Measurements from ENCODE around the gene ATF5.

ATF5 gene

DNA sequence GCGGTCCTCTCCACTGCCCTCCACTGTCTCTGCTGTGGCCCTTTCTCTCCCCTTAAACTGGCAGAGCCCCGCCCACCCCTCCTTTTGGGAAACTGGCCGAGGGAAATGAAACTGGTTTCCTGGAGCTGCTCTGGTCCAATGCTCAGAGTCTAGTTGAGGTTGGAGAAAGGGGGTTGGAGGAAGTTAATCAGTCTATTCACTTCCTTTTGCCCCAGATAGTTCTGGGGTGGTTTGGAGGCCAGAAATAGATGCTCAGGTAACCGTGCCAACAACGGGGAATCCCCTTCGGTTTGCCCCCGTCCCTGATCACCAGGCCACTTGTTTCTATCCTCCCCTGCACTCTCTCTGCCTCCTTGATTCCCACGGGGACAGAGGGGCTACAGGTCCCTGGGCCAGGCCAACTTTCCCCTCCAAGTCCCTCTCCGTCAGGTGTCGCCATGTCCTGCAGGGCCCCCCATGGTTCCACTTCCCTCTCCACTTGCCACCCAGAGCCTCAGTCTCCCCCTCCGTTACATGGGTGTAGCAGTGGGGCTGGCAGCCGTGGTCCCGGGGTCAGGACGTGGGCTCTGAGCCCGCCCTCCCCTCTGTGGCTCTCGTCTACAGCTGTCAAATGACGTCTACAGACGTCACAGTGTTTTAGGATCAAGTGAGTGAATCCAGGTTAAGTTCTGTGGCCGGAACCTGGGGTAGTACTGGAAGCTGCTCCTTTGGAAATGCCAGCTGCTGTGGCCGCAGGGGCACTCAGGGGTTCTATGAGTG, 32.0 kb upstream of the ATF5 start, which contains the start of gene IL4I1:
Gene IL4I1 (minus strand): TSS at position 25 of the 759 bp plus-strand sequence. CDS start 727 bp downstream, outside the sequence.
- Histone ChIP-seq H3K27ac (no peak within 1 kb of the TSS), H3K27me3 (ENCODE audit: insufficient read depth, low read depth, severe bottlenecking) (no peaks in the 10 kb centered on the region), H3K4me3 (ENCODE audit: low read depth, low read length) (no peak within 1 kb of the TSS), H3K36me3 (no peaks in the 10 kb centered on the region), H3K9me3 (ENCODE audit: severe bottlenecking) (no peaks in the 10 kb centered on the region)
- TF ChIP-seq, protein P1, sequence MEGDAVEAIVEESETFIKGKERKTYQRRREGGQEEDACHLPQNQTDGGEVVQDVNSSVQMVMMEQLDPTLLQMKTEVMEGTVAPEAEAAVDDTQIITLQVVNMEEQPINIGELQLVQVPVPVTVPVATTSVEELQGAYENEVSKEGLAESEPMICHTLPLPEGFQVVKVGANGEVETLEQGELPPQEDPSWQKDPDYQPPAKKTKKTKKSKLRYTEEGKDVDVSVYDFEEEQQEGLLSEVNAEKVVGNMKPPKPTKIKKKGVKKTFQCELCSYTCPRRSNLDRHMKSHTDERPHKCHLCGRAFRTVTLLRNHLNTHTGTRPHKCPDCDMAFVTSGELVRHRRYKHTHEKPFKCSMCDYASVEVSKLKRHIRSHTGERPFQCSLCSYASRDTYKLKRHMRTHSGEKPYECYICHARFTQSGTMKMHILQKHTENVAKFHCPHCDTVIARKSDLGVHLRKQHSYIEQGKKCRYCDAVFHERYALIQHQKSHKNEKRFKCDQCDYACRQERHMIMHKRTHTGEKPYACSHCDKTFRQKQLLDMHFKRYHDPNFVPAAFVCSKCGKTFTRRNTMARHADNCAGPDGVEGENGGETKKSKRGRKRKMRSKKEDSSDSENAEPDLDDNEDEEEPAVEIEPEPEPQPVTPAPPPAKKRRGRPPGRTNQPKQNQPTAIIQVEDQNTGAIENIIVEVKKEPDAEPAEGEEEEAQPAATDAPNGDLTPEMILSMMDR (IDR thresholded peaks at IDR 0.05; ENCODE audit: low read depth, low read length), result no peak
- DNase-seq, result no peak

DNA sequence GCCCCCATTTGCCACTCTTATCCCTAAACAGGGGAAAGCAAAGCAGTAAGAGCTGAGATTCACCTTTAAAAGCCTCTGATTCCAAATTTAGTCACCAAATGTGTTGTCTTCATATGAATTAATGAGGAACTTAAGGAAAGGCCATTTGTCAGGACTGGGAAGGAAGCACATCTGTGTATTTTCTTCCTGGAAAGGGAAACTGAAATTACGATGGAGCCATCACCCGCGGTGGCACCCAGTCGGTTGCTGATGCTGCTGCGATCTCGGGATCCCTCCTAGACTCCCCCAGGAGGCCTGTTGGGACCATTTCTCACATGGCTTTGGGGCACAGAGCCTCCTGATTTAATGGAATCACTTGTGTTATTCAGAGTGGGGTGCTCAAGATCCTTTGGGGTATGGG, 24.9 kb upstream of the ATF5 start:
- H3K27ac ChIP-seq, result no peak overlapping the region
- no peaks in the 10 kb centered on the region for H3K27me3 ChIP-seq (ENCODE audit: insufficient read depth, low read depth, severe bottlenecking)
- TF ChIP-seq, protein P1 (IDR thresholded peaks at IDR 0.05; ENCODE audit: low read depth, low read length), result no peak
- DNase-seq, result no peak
- H3K9me3 ChIP-seq (ENCODE audit: severe bottlenecking), result no peaks in the 10 kb centered on the region
- H3K36me3 ChIP-seq, result peaks cover 30% of the 10 kb centered on the region
- no peak overlapping the region for H3K4me3 ChIP-seq (ENCODE audit: low read depth, low read length)

DNA sequence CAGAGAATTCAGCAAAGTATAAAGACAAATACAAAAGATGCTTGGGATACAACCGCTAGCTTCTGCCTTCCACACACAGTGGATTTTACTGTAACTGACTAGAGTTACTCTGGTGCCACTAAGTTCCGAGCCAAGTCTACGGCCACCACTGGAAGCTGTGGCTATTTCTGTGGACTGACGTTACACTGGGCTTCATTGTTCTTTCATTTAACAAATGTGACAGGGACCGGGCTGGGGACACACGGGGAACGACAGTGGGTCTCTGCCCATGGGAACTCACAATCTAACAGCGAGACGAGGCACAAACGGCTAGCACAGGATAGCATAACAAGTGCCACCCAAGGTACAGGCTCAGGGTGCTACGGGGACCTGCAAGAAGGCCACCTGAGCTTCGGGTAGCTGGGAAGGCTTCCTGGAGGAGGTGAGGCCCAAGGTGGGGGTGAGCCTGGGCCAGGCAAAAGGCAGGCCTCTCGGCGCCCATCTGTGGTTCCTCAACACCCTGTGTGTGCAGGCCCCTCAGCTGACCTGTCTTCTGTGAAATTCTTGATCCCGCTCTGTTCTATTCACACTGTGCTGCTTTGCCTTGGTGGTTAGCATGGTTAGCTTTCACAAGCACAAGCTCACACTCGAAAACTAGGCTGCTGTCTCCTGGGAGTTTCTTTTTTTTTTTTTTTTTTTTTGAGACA, 22.0 kb upstream of the ATF5 start:
- Histone ChIP-seq H3K27ac (no peak overlapping the region), H3K4me3 (ENCODE audit: low read depth, low read length) (no peak overlapping the region), H3K27me3 (ENCODE audit: insufficient read depth, low read depth, severe bottlenecking) (no peaks in the 10 kb centered on the region), H3K9me3 (ENCODE audit: severe bottlenecking) (no peaks in the 10 kb centered on the region), H3K36me3 (peaks cover 55% of the 10 kb centered on the region)
- no peak for DNase-seq
- TF ChIP-seq, protein P1 (IDR thresholded peaks at IDR 0.05; ENCODE audit: low read depth, low read length), result no peak

DNA sequence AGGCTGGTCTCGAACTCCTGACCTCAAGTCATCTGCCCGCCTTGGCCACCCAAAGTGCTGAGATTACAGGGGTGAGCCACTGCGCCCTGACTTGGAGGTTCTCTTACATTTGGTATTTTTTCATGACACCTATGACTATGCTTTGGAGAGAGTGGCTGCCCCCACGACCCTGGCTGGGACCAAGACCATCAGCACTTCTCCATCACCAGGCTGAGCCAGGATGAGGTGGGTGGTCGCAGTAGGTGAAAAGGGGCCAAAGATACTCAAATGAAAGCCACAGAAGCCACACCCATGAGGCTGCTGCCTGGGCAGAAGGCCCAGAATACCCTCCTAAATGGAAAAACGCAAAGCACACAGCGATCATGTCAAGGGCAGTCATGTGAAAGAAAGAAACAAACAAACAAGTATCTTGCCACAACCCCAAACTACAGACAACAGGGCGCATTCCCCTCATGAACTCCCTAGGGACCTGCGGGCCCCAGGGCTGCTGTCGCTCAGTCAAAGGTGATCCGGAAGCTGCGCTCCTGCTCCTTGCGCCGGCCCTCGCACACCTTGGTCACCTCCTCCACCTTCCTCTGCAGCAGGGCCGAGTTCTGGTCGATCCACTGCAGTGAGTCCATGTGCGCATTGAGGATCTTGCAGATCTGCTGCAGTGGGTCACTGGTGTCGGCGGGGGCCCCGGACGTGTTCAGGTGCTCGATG, 21.1 kb upstream of the ATF5 start:
- Histone ChIP-seq H3K36me3 (peaks cover 62% of the 10 kb centered on the region), H3K27ac (no peak overlapping the region), H3K9me3 (ENCODE audit: severe bottlenecking) (no peaks in the 10 kb centered on the region), H3K4me3 (ENCODE audit: low read depth, low read length) (no peak overlapping the region), H3K27me3 (ENCODE audit: insufficient read depth, low read depth, severe bottlenecking) (no peaks in the 10 kb centered on the region)
- no peak for DNase-seq
- TF ChIP-seq, protein P1 (IDR thresholded peaks at IDR 0.05; ENCODE audit: low read depth, low read length), result no peak

DNA sequence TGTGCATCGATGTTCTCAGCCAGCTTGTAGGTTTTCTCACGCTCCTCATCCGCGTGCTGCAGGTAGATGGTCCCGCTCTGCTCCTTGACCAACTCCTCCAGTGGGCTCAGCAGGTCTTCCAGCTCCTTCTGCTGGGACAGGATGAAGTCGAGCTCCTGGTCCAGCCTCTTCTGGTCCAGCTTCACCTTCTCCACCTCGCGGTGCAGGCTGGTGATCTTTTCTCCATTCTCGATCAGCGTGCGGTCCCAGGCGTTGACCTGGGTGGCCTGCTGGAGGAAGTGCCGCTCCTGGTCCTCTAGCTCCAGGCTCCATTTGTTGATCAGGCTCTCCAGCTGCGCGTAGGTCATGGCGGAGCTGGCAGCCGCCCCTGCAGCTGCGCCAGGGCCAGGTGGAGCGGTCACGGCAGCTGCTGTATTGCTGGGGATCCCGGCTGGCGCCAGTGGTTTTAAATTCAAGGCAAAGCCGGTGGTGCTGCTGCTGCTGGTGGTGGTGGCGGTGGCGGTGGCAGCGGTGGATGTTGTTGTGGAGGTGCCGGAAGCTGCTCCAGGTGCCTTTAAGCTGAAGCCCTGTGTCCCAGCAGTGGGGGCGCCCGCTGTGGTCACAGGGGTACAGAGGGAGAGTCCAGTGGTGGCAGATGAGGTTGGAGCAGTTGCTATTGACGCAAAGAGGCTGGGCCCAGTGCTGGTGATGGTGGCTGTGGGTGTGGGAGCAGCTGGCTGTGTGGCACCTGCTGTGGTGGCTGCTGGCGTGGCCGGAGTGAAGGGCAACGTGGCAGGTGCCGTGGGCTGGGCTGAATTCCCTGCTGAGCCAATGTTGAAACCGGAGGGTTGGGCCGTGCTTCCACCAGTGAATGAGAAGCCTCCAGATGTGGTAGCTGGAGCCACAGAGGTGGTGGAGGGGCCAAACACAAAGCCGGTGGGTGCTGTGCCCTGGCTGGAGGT, 20.3 kb upstream of the ATF5 start:
- no peak for DNase-seq
- H3K36me3 ChIP-seq, result peaks cover 70% of the 10 kb centered on the region
- H3K4me3 ChIP-seq (ENCODE audit: low read depth, low read length), result no peak overlapping the region

More for the DNA sequence above, 20.3 kb upstream of the ATF5 start:
- TF ChIP-seq, protein P1 (IDR thresholded peaks at IDR 0.05; ENCODE audit: low read depth, low read length), result no peak
- Histone ChIP-seq H3K9me3 (ENCODE audit: severe bottlenecking) (no peaks in the 10 kb centered on the region), H3K27ac (no peak overlapping the region), H3K27me3 (ENCODE audit: insufficient read depth, low read depth, severe bottlenecking) (no peaks in the 10 kb centered on the region)

Measured in WERI-Rb-1 (cell line).